GM21528 (cell line): ENCODE data around the gene IL1F10.
"Not testable (repeated sequence)": the region's sequence is repeated elsewhere in the genome, so short reads cannot be mapped to it uniquely, and the experiment has no call there.

Experiments
- ATAC-seq: cut with Tn5 transposase; IDR thresholded peaks from one replicate; pipeline ENCODE4 v1.9.1; 2021; ENCODE audit warnings: mild to moderate bottlenecking, moderate library complexity; ENCODE audit not compliant: unreplicated experiment, low FRiP score

IL1F10 gene

DNA sequence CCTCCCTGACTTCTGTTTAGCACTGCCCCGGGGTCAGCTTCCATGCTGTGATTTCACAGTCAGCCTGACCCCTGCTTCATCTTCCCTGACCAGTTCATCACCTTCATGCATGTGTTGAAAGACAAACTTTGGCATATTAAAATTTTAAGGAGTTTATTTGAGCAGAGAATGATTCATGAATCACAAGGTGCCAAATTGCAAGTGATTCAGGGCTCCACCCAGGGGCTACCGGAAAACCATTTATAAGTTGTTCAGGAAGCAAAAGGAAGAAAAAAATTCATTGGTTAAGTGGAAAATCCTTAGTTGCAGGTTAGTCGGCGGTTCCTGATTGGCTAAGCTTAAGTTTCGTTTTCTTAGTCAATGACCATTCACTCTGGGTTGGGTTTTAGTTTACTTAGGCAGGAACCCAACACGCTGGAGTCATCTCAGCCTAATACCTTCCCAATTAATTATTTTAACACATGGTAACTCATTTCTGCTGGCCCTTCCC is 10.6 kb downstream of the IL1F10 start:
- ATAC-seq = no peak

DNA sequence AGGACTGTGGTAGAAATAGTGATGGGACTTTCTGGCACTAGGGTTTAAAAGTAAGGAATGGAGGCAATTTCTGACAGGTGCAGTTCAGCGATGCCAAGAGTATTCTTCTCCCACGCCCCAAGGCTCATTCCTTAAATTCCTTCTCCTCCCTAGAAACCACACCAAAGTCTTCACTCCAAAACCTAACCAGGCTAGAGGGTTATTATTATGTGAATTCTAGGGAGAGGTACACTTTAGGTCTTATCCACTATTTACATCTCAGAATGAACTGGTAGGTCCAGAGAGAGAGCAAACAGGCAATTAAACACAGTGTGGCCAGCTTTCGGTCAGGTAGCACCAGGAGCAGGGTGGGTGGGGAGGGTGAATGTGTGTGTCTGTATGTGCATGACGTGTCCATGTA is 11.4 kb downstream of the IL1F10 start:
- no peak for ATAC-seq

DNA sequence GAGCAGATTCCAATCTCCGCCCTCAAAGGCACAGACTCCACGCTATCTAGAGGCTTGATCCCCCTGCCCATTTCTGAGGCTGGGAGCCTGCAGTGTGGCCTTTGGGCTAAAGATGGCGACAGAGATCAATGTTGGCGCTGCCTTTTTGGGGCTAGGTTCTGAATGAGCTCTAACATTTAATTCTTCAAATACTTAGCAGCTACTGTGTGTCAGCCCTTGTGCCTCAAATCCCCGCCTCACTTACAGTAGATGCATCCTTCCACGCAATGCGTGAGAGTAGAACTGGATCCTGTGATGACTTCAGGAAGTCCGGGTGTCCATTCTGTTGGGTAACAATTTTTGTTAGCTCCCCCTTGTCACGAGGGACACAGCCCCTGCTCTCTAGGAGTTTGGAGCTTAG is 12.4 kb downstream of the IL1F10 start:
- no peak for ATAC-seq

DNA sequence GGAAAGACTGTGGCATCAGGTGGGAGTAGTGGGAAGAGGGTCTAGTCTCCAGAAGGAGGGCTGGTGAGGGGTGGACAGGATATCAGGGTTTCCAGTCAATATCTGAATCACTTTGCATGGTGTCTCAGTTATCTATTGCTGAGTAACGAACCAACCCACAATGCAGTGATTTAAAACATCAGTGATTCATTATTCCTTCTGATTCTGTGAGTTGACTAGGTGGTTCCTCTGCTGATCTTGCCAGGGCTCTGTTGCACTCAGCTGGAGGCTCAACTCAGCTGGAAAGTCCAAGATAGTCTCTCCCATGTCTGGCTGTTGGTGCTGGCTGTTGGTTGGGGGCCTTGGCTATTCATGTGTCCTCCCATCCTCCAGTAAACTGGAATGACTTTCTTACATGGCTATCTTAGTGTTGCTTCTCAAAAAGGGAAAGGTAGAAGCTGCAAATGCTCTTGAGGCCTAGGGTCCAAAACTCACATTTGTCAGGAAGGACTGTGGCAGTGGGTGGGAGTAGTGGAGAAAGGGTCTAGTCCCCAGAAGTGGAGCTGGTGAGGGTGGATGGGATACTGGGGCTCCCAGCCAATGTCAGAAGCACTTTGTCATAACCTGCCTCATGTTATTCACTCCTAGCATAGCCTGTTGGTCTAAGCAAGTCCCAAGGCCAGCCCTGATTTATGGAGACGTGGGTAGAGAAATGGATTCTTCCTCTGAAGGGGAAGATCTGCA is 13.9 kb downstream of the IL1F10 start:
- ATAC-seq = no peak

DNA sequence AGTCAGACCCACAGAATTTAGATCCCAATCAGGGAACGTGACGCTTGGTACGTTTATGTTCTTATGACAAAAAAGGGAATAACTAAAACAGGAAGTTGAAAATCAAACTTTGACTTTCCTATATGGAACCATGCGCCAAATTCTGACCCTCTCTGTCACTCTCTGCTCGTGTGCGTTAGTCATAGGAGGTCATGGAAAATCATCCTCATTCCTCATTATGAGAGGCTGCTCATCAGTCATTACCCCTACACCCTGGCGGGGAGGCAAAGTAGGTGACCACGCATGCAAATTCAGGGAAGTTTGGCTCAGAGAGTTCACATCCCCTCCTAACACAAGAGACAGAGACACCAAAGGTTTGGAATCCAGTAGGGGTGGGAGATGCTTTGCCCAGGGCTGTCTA is 15.5 kb downstream of the IL1F10 start:
- ATAC-seq = no peak

DNA sequence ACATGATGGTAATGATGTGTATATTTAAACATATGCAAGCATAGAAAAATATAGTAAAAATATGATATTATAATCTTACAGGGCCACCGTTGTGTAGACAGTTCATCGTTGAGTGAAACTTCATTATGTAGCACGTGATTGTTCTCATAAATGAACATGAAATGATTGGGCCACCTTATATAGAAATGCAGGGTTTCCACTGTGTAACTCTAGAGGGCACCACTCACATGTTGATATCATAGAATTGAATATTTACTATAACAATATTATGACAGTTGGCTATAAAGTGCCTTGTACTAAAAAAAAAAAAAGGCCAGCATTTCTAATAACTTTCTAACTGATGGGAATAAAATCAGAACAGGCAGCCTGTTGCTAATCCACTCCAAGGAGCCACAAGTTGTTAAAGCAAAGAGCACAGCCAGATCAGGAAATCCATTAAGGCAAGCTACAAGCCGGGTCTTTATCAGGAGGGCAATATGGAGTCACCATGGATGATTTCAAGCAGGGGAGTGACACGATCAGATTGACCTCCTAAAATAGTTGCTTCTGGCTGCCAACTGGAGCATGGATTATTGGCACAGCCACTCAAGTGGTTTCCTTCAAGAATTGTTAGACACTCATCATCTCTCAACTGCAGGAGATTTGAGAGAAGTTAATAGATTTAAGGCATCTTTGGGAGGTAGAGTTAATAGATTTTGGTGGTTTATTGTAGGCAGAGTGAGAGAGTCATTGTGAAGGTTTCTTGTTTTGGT is 16.7 kb downstream of the IL1F10 start:
- ATAC-seq = no peak

DNA sequence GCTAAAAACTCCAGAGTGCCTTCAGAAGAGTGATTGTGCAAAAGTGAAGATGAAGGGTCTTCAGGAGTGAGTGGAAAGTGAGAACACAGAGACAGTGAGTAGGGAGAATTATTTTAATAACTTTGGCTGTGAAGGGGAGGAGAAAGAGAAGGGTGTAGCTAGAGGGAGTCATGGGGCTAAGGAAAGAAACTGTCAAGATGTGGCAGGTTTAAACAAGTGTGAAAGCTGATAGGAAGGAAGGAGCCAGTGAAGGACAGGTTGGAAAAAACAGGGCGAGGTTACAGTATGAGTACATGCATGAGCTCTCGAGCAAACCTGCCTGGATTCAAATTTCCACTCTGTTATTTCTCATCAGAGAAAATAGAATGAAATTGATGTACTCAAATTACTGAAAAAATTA is 17.8 kb downstream of the IL1F10 start:
- no peak for ATAC-seq

DNA sequence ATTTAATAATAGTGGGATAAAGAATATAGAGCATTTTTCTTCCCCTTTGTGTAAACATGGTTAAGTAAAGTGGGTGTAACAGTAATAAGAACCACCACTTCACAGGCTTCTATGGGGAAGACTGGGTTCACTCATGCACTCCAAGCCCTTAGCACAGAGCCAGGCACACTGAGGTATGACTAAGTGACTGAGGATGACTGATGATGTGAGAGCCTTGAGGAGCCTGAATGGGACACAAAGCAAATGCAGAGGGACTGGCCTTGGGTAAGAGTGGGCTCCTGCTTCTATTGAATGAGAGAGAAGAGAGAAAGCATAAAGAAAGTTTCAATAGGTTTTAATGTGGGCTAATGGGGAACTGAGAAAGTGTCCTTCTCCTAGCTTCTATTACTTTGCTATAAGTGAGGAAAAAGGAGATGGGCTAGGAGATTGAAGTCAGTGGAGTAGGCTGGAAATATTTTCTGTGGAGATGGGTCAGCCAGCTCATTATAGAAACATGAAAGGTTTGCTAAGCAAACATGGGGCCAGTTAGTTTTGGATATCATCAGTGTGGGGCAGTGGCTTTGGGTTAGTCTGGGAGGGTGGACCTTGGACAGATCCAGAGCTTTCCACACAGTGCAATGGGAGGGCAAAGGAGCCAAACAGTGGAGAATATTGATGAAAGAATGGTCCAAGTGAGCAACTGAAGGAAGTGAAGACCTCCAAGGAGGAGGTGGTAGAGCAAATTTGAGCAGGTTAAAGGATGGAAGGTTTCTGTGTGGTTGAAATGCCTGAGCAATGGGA is 20.6 kb downstream of the IL1F10 start:
- no peak for ATAC-seq

DNA sequence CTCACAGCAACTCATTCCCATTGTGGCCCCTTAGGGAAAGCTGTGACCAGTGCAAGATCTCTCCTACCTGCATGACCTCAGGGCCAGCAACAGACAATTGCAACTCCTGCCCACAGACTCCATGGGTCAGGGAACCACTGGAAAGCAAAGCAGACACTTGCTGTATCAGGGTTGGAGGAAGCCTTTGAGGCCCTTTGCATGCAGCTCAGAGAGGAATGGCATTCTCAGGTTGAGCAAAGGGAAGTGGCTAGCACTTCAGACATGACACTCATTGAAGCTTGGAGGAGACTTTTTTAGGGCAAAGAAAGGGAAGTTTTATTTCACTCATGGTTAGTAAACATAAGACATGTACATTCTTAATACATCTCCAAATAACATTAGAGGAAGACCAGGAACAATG is 22.1 kb downstream of the IL1F10 start:
- ATAC-seq = no peak

DNA sequence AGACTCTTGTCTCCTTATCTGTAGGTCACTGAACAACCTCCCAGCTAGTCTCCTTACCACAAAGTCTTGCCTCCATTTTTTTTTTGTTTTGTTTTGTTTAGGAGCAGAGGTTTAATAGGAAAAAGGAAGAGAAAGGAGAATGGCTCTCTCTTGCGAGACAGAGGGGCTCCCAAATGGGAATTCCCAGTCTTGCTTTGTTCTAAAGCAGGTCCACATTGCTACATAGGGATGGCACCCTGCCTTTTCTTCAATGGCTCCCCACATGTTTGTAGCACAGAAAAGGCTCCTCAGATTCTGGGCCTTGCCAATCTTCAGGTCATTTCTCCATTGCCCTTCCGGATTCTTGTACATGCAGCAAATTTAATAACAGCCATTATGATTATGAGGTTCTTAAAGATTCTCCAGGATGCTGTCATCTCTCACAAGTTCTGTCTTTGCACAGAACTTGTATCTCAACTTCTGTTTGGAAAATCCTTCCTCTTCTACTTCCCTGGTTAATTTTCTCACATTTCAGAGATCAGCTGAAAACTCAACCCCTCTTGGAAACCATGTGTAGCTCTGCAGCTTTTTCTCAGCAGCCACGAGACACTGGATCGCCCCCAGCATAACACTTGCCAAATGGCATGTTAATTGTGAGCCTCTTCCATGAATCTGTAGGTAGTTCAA is 23.6 kb downstream of the IL1F10 start:
- ATAC-seq = no peak

DNA sequence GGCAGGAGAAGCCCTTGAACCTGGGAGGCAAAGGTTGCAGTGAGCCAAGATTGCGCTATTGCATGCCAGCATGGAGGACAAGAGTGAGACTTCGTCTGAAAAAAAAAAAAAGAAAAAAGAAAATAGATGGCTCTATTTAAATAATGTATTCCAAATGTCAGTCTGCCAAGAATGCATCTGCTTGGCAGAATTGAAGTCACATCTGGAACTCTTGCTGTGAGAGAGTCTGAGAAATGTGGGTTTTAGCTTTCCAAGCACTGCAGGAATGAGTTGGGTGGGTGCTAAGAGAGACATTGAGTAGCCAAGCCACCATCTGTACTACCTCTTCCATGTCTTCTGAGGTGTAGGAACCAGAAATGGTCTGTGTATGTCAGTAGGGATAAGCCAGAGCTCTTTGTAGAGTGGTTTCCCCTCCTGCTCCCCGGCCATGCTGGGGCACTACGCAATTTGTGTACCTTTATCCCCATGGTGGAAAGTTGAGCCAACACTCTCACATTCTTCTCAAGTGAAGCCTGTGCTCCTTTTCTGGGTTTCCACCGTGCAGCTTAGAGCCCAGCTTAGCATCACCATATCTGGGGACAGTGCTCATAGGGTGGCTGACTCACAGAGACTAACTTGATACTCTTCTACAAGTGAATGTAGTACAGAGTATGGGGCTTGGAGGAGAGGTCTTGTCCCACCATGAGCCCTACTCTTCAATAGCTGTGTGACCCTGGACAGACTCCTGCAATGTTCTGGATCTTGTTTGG is 25.3 kb downstream of the IL1F10 start:
- ATAC-seq = no peak

DNA sequence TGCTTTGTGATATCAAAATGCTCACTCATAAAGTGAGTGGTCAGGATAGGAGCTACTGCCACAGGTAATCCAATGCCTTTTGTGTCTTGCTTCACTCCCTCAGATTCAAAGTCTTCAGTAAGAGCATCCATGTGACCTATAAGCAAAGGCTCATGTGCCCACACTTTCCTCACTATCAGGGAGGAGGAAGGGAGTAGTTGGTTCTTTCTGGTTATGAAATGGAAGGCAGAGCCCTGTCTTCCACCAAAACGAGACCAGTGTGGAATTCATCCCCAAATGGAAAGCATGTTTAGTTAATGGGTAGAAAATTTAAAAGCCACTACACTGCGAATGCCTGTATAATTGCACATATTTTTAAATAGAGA is 25.8 kb downstream of the IL1F10 start:
- ATAC-seq = no peak

DNA sequence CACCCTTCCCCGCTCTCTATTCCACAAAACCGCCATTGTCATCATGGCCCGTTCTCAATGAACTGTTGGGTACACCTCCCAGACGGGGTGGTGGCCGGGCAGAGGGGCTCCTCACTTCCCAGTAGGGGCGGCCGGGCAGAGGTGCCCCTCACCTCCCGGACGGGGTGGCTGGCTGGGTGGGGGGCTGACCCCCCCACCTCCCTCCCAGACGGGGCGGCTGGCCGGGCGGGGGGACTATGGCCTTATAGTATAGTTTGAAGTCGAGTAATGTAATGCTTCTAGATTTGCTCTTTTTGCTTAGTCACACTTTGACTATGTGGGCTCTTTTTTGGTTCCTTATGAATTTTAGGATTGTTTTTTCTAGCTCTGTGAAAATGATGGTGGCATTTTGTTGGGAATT is 28.5 kb downstream of the IL1F10 start:
- ATAC-seq = not testable (repeated sequence)

DNA sequence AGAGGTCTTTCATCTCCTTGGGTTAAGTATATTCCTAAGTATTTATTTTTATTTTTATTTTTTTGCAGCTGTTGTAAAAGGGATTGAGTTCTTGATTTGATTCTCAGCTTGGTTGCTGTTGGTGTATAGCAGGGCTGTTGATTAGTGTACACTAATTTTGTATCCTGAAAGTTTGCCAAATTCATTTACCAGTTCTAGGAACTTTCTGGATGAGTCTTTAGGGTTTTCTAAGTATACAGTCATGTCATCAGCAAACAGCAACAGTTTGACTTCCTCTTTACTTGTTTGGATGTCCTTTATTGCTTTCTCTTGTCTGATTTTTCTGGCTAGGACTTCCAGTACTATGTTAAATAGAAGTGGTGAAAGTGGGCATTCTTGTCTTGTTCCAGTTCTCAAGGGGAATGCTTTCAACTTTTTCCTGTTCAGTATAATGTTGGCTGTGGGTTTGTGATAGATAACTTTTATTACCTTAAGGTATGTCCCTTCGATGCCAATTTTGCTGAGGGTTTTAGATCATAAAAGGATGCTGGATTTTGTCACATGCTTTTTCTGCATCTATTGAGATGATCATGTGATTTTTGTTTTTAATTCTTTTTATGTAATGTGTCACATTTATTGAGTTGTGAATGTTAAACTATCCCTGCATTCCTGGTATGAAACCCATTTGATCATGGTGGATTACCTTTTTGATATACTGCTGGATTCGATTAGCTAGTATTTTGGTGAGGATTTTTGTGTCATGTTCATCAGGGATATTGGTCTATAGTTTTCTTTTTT is 29.3 kb downstream of the IL1F10 start:
- ATAC-seq = not testable (repeated sequence)

DNA sequence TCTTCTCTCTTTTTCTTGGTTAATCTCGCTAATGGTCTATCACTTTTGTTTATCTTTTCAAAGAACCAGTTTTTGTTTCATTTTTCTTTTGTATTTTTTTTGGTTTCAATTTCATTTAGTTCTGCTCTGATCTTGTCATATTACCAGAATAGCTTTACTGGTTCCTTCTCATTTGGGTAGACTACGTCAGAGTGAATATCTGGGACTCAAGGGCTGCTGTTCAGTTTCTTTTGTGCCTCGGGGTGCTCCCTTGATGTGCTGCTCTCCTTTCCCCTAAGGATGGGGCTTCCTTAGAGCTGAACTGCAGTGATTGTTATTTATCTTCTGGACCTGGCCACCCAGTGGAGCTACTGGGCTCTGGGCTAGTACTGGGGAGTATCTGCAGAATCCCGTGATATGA is 30.3 kb downstream of the IL1F10 start:
- no peak for ATAC-seq

DNA sequence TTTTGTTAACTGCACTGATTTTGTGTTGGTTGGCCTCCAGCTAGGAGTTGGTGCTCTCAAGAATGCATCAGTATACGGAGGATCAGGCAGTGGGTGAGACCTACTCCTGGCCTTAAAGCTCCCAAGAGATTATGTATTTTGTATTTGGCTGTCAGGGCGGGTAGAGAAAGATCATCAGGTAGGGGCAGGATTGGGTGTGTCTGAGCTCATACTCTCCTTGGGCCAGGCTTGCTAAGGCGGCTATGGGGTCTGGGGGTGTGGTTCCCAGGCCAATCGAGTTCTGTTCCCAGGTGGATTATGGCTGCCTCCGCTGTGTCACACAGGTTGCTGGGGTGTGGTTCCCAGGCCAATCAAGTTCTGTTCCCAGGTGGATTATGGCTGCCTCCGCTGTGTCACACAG is 30.8 kb downstream of the IL1F10 start:
- ATAC-seq = no peak

DNA sequence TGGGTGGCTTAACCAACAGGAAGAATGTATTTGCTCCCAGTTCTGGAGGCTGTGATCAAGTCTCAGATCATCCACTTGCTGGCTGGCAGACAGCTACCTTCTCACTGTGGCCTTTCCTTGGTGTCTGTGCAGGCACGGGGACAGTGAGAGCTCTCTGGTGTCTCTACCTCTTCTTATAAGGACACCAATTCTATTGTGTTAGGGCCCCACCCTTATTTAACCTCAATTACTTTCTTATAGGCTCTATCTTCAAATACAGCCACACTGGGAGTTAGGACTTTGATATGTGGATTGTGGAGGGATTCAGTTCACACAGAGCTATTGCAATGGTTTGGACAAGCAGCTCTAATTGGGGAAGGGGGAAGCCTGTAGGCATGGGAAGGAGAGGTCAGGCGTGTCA is 34.4 kb downstream of the IL1F10 start:
- ATAC-seq = no peak

DNA sequence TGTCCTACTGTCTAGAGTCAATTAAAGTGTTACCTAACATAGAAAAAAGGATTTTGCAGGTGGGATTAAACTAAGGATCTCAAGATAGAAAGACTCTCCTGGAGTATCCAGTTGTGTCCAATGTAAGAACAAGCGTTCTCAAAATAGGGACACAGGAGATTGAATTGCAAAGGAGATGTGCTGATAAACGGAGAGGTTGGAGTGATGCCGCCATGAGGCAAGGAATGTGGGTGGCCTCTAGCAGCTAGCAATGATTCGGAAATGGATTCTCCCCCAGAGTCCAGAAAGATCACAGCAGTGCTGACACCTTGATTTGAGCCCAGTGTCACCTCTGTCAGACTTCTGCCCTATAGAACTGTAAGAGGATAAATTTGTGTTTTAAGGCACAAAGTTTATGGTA is 35.5 kb downstream of the IL1F10 start:
- ATAC-seq = no peak

DNA sequence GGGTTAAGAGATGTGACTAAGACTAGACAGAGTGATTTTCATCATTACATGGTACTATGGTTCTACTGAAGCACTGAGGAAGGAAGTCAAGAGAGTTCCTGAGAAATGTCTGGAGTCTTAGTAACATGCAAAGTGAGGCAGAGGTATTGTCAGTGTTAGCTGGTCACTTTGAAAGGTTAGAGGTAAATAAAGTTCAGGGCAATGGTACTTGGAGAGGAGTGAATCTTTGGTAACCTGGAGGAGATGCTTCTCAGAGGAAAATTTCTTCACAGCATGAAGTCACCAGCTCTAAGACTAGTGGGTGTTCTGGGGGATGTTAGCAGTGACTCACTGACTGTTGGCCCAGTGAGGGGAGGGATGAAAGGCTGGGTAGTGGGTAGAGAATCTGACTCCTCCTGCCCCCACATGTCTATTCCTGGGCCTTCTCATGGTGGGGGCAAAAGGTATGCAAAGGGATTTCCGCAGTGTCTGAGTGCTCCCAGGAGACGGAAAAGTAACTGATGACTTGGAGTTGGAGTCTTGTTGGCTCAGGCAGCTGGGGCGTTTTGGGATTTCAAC is 36.4 kb downstream of the IL1F10 start:
- no peak for ATAC-seq
